Activated CD8-positive, alpha-beta memory T cell treated with anti-CD3 and anti-CD28 coated beads, Interleukin-2, amount 50 U/mL, for 1 hour (primary cell): ENCODE data around the gene CD44.

Source experiments
- DNase-seq: peaks from one replicate; pipeline ENCODE4 v3.0.0-alpha.2; 2020; ENCODE audit errors: extremely low read depth

The CD44 gene

GRCh38 chr11:35112056-35112845 is 26.7 kb upstream of the CD44 start:
- no peak for DNase-seq

GRCh38 chr11:35112846-35113105 is 26.2 kb upstream of the CD44 start:
- no peak for DNase-seq

- no peak for DNase-seq
Observed at GRCh38 chr11:35114906-35115687, 23.9 kb upstream of the CD44 start.

DNA sequence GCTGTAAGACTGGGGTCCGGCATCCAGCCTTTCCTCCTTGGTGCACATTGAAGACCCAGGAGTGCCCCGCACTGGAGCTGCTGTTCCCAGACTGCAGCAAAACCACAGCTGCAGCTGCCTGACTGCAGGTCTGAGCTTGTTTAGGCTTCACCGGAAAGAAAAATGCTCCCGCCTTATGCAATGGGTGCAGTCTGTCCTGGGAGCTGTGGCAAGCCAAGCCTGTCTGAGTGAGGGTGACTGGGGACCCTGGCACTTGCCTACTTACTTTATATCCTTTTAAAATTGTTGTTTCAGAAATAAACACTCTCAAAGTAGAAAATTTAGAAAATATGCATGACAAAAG is 23.3 kb upstream of the CD44 start:
- no peak for DNase-seq

- DNase-seq: no peak
Observed at GRCh38 chr11:35116245-35116644, 22.7 kb upstream of the CD44 start.

DNA sequence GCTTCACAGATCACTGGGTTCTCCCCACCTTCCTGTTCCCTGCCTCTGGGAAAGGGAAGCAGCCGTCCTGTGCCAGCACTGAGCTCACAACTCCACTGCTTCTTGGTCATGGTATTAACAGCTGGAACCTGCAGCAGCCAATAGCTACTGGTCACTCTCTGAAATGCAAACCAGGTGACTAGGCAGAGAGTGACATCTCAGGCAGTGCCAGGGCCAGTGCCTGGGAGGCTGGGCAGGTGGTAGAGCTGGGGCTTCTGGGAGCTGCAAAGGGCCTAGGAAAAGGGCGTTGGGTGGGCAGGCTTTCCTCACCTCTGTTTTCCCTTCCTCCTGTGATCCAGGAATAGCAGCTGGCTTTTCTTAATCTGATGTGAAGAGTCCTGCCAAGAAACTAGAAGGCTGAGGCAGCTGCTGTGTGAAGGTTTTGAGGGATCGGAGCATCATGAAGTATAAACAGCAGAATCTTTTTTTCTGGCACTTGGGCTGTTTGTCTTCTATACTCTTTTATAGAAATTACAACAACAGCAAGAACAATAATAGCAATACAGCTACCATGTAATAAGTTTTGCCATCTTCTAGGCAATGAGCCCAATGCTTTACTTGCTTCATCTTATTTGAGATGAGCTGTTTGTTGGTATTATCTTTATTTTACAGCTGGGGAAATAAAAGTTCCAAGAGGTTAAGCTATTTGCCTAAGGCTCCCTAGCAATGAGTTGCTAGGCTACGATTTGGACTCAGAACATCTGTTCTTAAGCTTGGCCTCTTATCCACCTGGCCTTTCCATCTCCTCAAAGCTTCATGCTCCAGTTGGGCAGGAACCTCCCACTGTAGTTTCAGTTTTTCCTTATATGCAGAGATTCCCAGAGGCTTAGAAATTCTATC is 22.0 kb upstream of the CD44 start:
- no peak for DNase-seq

DNA sequence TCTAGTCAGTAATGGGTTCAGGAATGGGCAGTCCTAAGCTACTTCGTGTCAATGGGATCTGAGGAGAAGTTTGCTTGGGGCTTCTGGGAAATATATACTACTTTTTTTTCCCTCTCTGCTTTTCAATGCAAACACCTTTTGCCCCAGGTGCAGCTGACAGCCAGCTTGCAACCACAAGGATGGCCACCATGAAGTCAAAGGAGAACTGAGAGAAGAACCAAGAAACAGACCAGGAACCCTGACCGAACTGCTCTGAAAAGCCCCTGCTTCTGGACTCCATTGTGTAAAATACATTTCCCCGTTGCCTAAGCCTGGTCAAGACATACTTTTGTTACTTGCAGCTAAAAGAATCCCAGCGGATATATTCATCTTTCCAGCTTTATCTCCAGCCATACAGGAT is 20.1 kb upstream of the CD44 start:
- DNase-seq: no peak

DNA sequence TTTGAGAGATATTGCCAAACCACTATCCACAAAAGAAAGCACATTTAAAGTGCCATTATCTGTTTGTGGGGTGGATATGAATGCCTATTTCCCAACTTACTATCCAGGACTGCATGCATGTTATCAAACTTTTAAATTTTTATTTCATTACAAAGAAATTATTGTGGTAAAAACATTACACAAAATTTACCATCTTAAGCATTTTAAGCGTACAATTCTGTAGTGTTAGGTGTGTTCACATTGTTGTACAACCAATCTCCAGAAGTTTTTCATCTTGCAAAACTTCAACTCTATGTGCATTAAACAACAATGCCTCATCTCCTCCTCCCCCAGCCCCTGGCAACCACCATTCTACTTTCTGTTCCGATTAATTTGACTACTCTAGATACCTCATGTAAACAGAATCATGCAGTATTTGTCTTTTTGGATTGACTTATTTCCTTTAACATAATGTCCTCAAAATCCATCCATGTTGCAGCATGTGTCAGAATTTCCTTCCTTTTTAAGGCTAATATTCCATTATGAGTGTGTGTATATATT is 17.6 kb upstream of the CD44 start:
- no peak for DNase-seq

- DNase-seq: no peak
Observed at GRCh38 chr11:35122308-35122707, 16.7 kb upstream of the CD44 start.

DNA sequence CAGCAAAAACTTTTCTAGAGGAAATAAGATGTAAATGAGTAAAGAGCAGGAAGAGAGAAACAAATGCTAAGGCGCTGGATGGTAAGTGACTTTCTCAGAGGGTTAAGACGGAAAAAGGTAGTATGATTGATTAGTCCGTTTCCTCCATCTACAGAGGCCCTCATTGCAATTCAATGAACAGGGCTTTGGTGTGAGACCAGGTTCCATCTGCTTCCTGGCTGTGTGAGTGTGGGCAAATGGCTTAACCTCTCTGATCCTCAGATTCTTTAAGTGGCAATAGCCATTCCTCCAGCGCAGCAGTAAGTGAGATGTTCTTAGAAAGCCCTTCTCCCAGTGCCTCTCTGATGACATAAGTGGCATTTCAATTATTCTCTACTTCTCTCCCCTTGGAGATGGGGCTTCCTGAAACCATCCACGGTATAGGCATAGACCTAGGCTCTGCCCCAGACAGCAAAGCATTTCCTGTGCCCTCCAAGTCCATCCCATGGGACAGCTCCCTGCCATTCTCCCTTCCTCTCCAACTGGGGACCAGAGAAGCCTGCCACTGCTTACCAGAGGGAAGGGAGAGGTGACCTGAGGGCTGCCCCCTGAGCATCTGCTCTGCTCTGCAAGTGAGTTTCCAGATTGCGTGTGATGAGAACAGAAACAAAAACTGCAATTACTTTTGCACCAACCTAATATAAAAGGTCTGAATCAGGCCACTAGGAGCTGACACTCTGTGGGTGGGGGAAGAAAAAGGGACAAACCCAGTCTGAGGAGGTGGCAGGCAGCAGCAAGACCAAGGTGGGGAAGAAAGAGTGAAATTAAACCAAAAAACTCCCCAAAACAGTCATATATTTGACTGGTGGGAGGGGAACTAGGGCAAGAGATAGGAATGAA is 12.7 kb upstream of the CD44 start:
- no peak for DNase-seq

GRCh38 chr11:35126879-35127581 is 11.9 kb upstream of the CD44 start:
- no peak for DNase-seq

DNA sequence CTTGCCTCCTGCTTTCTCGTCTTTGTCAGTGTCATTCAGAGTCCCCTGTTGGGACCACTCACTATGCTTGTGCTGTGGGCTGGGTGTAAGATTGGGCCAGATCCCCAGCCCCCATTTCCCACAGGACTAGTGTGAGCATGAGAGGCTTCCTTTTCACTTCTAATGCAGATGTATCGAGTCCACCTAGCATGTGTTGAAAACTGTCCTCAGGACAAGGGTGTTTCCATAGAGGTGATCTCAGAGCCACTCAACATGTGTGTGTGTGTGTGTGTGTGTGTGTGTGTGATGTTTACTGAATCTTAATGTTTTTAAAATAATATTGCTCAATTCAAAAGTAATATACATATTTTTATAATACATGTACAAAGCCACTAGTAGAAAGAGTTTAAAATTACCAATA is 11.4 kb upstream of the CD44 start:
- DNase-seq: no peak

DNA sequence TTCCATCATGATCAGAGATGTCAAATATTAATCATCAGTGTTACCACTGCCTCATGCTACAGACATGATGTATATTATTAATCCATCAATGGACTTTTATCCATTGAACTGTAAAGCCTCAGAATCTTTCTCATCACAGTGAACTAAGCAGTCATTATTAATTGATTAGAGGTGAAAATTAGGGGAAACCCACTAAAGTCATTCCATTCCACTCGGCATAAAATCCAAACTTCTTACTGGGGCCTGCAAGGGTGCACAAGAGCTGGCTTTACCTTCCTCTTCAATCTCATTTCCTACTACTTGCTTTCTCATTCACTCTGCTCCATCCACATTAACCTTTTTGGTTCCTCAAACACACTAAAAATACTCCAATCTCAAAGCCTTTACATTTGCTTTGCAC is 7.9 kb upstream of the CD44 start:
- no peak for DNase-seq

DNA sequence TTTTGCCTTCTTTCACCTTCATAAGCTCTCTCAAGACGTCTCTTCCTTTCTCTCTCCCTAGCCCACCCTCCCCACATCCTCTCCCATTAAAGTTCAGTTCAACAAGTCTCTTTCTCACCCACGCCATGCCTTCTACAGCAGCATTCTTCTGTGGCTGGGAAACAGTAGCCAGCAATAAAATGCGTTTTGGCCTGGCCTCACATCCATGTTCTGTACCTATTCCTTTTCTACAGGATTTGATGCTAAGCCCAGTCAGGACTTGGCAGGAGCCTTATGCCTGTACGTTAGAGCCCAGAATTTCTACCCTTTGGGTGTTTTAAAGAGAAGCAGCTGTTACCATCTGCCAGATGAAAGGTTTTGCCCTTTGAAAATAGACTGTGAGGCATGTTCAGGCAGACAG is 7.1 kb upstream of the CD44 start:
- no peak for DNase-seq

- no peak for DNase-seq
Observed at GRCh38 chr11:35133656-35134055, 5.3 kb upstream of the CD44 start.

GRCh38 chr11:35134403-35135148 is 4.4 kb upstream of the CD44 start:
- no peak for DNase-seq

DNA sequence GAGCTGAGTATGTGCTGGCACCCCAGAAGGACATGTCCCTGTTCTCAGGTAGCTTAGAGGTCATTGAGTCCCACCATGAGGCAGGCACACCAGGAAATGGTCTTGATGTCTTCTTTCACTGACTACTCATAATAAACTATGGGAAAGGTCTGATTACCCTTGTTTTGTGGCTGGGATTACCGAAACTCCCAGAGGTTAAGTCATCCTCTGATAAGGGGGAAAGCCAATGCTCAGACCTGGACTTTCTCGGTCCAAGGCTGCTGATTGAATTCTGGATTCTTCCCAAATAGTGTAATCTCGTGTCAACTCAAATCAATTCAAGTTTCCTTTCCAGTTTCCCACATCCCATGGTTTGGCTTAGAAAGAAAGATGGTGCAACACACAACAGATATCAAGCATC is 3.7 kb upstream of the CD44 start:
- no peak for DNase-seq

DNA sequence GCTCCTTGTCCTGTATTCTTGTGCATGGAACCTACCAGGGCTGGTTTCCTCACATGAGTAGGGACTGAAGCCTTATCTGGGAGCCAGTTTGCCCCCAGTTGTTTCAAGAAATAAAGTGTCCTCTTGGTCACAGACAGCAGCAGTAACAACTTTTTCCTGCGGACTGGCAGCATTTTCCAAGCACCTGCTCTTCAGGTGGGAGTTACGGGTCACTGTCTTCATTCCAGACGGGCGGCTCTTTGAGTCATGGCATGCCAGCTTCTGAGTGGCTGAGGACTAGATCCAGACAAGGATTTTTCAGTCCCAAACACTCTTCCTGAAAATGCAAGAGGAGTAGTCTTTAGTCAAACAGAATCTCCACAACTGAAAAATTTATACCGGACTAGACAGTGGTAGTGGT is 2.7 kb upstream of the CD44 start:
- no peak for DNase-seq

- DNase-seq: no peak
Observed at GRCh38 chr11:35138058-35138457, 913 bp upstream of the CD44 start.

- no peak for DNase-seq
Observed at GRCh38 chr11:35138606-35138942, 397 bp upstream of the CD44 start.
